Choroid plexus epithelial cell (primary cell): ENCODE data around the gene OR8K5.
"Not testable (repeated sequence)": the region's sequence is repeated elsewhere in the genome, so short reads cannot be mapped to it uniquely, and the experiment has no call there.

Experiments used
- DNase-seq: peaks from one replicate; pipeline ENCODE4 v3.0.0-alpha.2; 2010; ENCODE audit warnings: low read depth
- H3K4me3 ChIP-seq: 2 replicates; pipeline ENCODE4 v1.5.1; 2011; ENCODE audit warnings: low read depth, mild to moderate bottlenecking, control low read depth, low read length, moderate library complexity
- CTCF ChIP-seq: conservative IDR thresholded peaks from 2 replicates; pipeline ENCODE4 v1.5.1; 2011; ENCODE audit warnings: low read depth, mild to moderate bottlenecking, control low read depth, inconsistent platforms, low read length, moderate library complexity

The OR8K5 gene

GRCh38 chr11:56172256-56172830 is 12.2 kb upstream of the OR8K5 start:
- no peak for DNase-seq
- no peak for TF ChIP-seq CTCF
- no peak overlapping the region for H3K4me3 ChIP-seq

GRCh38 chr11:56163804-56164203 is 3.7 kb upstream of the OR8K5 start:
- no peak for DNase-seq
- no peak overlapping the region for H3K4me3 ChIP-seq
- TF ChIP-seq CTCF = no peak

GRCh38 chr11:56152333-56152732 is 7.8 kb downstream of the OR8K5 start:
- DNase-seq = no peak
- H3K4me3 ChIP-seq = no peak overlapping the region
- TF ChIP-seq CTCF = no peak

GRCh38 chr11:56151376-56151775 is 8.7 kb downstream of the OR8K5 start:
- DNase-seq = no peak
- no peak for TF ChIP-seq CTCF
- H3K4me3 ChIP-seq = no peak overlapping the region

GRCh38 chr11:56143681-56144080 is 16.4 kb downstream of the OR8K5 start:
- not testable (repeated sequence) for H3K4me3 ChIP-seq, DNase-seq

- no peak for DNase-seq
- no peak within 1 kb of the TSS for H3K4me3 ChIP-seq
- no peak for TF ChIP-seq CTCF
These were observed 19.9 kb downstream of the OR8K5 start, which contains the start of gene OR8J3 for GRCh38 chr11:56140151-56140661. TSS of gene OR8J3 (minus strand) at chr11:56140201. CDS start at chr11:56137718, 2,483 bp downstream.

- DNase-seq = no peak
- no peak for TF ChIP-seq CTCF
- H3K4me3 ChIP-seq = no peak within 1 kb of the TSS
These were observed 38.0 kb downstream of the OR8K5 start, which contains the start of gene OR8H3 for GRCh38 chr11:56122073-56122472. TSS of gene OR8H3 (plus strand) at chr11:56122373. CDS start at chr11:56122373, 0 bp downstream.
